CD14-positive monocyte (primary cell): ENCODE measurements around the gene MAP3K19. TPM values are rescaled to one million over a fixed set of nuclear protein-coding genes. Genes with fewer than 3 reads are reported as not detected.

Experiments used
- DNase-seq, 3 donors: peaks; one replicate each; pipeline ENCODE4 v3.0.0-alpha.2; 2011 to 2022
- H2AFZ ChIP-seq: 2 replicates; pipeline ENCODE4 v1.6.0; 2012; ENCODE audit warnings: mild to moderate bottlenecking, low read depth, low read length, inconsistent platforms; ENCODE audit not compliant: insufficient read depth, poor library complexity, severe bottlenecking
- H3K27ac ChIP-seq, 2 donors: 1 replicate in 1 of 2; 2 replicates in 1 of 2; pipeline ENCODE4 v1.5.1; 2012 to 2013; ENCODE audit warnings: low read length in 2 of 2, control low read depth in 1 of 2, inconsistent platforms in 1 of 2, low read depth in 1 of 2, mild to moderate bottlenecking in 1 of 2
- H3K27me3 ChIP-seq, 2 donors: one replicate each; pipeline versions ENCODE4 v1.6.0 to v1.6.1; 2011 to 2013; ENCODE audit warnings: low read length in 2 of 2; ENCODE audit not compliant: control insufficient read depth in 2 of 2, insufficient read depth in 2 of 2
- H3K36me3 ChIP-seq, 2 donors: replicated peaks in 1 of 2; 1 replicate in 1 of 2; 2 replicates in 1 of 2; pipeline versions ENCODE4 v1.5.1 to v1.6.1; 2012 to 2013; ENCODE audit warnings: low read length in 2 of 2, control low read depth in 1 of 2, inconsistent platforms in 1 of 2, mild to moderate bottlenecking in 1 of 2; ENCODE audit not compliant: insufficient read depth in 2 of 2, control insufficient read depth in 1 of 2
- H3K4me1 ChIP-seq, 2 donors: 1 replicate in 1 of 2; 2 replicates in 1 of 2; pipeline versions ENCODE4 v1.5.1 to v1.6.1; 2012 to 2013; ENCODE audit warnings: low read length in 2 of 2, control low read depth in 1 of 2, inconsistent platforms in 1 of 2, mild to moderate bottlenecking in 1 of 2, moderate library complexity in 1 of 2; ENCODE audit not compliant: insufficient read depth in 2 of 2, control insufficient read depth in 1 of 2
- H3K4me2 ChIP-seq: replicated peaks from 2 replicates; pipeline ENCODE3; 2012; ENCODE audit warnings: low read length, moderate library complexity, mild to moderate bottlenecking; ENCODE audit not compliant: poor library complexity, severe bottlenecking; ENCODE audit errors: extremely low read depth
- H3K4me3 ChIP-seq, 3 experiments: fragments of 200-600 bp in 1 of 3; sonication (generic) in 1 of 3; replicated peaks in 1 of 3; 1 replicate in 2 of 3; 2 replicates in 1 of 3; pipeline ENCODE4 v1.5.1; 2011 to 2013; ENCODE audit warnings: low read length in 3 of 3, mild to moderate bottlenecking in 3 of 3, control low read depth in 2 of 3, low read depth in 2 of 3, inconsistent platforms in 1 of 3, moderate library complexity in 1 of 3
- H3K79me2 ChIP-seq: 2 replicates; pipeline ENCODE4 v1.6.0; 2012; ENCODE audit warnings: mild to moderate bottlenecking, control low read depth, inconsistent platforms, low read length, moderate library complexity; ENCODE audit not compliant: insufficient read depth
- H3K9ac ChIP-seq: 2 replicates; pipeline ENCODE4 v1.6.0; 2017; ENCODE audit warnings: low read length, mild to moderate bottlenecking; ENCODE audit not compliant: insufficient read depth, poor library complexity, severe bottlenecking
- H3K9me3 ChIP-seq, 2 donors: replicated peaks in 1 of 2; 1 replicate in 1 of 2; 2 replicates in 1 of 2; pipeline versions ENCODE4 v1.5.1 to v1.6.1; 2012 to 2013; ENCODE audit warnings: low read length in 2 of 2, control low read depth in 1 of 2; ENCODE audit not compliant: control insufficient read depth in 1 of 2, insufficient read depth in 1 of 2
- H4K20me1 ChIP-seq: 2 replicates; pipeline ENCODE4 v1.6.0; 2012; ENCODE audit warnings: mild to moderate bottlenecking, low read length, control low read depth, moderate library complexity; ENCODE audit not compliant: insufficient read depth
- H3K27ac Mint-ChIP-seq, 7 donors: one replicate each; pipeline ENCODE4 v1.8.0; 2020; ENCODE audit warnings: mild to moderate bottlenecking in 7 of 7, mixed read lengths in 7 of 7, moderate library complexity in 6 of 7, inconsistent platforms in 2 of 7
- H3K27me3 Mint-ChIP-seq, 3 donors: one replicate each; pipeline ENCODE4 v1.8.0; 2021 to 2022; ENCODE audit warnings: low read depth in 3 of 3, mild to moderate bottlenecking in 3 of 3, mixed read lengths in 3 of 3, moderate library complexity in 3 of 3, inconsistent platforms in 1 of 3
- H3K36me3 Mint-ChIP-seq, 2 donors: one replicate each; pipeline ENCODE4 v1.8.0; 2020; ENCODE audit warnings: mixed read lengths in 2 of 2, inconsistent platforms in 1 of 2, mild to moderate bottlenecking in 1 of 2
- H3K4me1 Mint-ChIP-seq: one replicate; pipeline ENCODE4 v1.8.0; 2020; ENCODE audit warnings: mild to moderate bottlenecking, mixed read lengths
- H3K4me3 Mint-ChIP-seq, 2 donors: one replicate each; pipeline ENCODE4 v1.8.0; 2020; ENCODE audit warnings: mild to moderate bottlenecking in 2 of 2, mixed read lengths in 2 of 2, moderate library complexity in 1 of 2
- H3K9me3 Mint-ChIP-seq, 7 donors: one replicate each; pipeline ENCODE4 v1.8.0; 2020 to 2022; ENCODE audit warnings: mixed read lengths in 7 of 7, mild to moderate bottlenecking in 6 of 7, moderate library complexity in 6 of 7, inconsistent platforms in 2 of 7
- WGBS: methylation state at CpG from one replicate; pipeline ENCODE4 v1.1.5; 2013; ENCODE audit warnings: missing lambda C conversion rate; ENCODE audit not compliant: insufficient coverage; 5-methylcytosine and 5-hydroxymethylcytosine counted together
- intact Hi-C, 2 donors: fragments of 100-400 bp; cut with micrococcal nuclease; formaldehyde crosslinking; loops; one replicate each; pipeline versions ENCODE4 v1.15.0 to v1.15.1; 2023
- polyA plus RNA-seq, 3 donors: library from polyadenylated mRNA; depleted of rRNA in 1 of 3; unstranded in 2 of 3; stranded (reverse) in 1 of 3; fragments of 300-500 nt in 2 of 3; fragments of >200 nt in 1 of 3; fragmentation: Illumina TruSeq in 2 of 3; gene quantifications; 1 replicate in 2 of 3; 2 replicates in 1 of 3; pipeline ENCODE4 v1.2.3, GENCODE V29; 2012 to 2021
- TF ChIP-seq, protein P1 (sequence below): fragments of 200-600 bp; IDR thresholded peaks from one replicate; pipeline ENCODE4 v1.8.0; 2022; ENCODE audit warnings: antibody characterized with exemption, mild to moderate bottlenecking

The MAP3K19 gene
- polyA plus RNA-seq, 3 donors: not detected

DNA sequence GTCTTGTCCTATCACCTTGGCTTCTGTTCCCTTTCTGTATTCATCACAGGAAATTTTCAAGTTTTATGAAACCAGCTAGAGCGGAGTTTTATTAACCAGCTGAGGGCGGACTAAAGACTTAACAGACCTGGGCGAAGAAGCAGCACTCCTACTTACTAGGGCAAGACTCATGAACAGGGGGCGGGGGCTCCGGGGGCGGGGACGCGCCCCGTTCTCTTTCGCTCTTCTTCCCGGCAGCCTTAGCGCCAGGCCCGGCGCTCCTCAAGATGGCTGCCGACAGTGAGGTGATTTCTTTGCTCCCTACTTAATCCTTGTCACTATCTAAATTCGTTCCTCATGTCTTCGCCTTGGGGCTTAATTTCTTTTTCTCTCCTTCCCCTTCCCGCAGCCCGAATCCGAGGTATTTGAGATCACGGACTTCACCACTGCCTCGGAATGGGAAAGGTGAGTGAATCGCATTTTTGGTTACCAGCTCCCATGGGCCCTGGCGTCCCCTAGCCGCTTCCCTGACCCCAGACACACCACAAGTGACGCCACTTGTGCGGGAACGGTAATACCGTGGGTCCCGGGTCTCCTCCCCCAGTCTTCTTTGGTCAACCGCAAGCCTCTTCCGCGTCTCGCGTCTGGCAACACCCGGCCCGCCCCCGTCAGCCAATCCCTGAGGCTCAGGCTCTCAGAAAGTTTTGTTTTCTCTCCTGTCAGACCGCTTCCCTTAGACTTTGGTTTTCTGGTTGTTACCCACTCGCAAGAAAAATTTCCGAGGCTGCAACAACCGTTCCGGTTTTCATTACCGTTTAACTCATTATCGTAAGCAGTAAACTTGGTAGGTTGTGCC is 5.0 kb upstream of the MAP3K19 start, which contains the start of gene RAB3GAP1:
Gene RAB3GAP1, plus strand, starts transcription at position 251 of the 835 bp plus-strand sequence. Its CDS starts 16 bp downstream, at position 267.
- Mint-ChIP-seq H3K36me3 (peaks cover 9 to 15% of the 10 kb centered on the region in 2 donors), H3K4me1 (peaks cover 27% of the 10 kb centered on the region), H3K27me3 (peaks cover 0 to 1% (median 0%) of the 10 kb centered on the region in 3 donors), H3K27ac (peak within 1 kb of the TSS; percentile 100), H3K9me3 (peaks cover 0 to 2% (median 0%) of the 10 kb centered on the region in 7 donors), H3K4me3 (peak within 1 kb of the TSS; percentile 99)
- Histone ChIP-seq H3K27me3 (no peaks in the 10 kb centered on the region), H3K9ac (peak within 1 kb of the TSS; percentile 98), H3K4me3 (peak within 1 kb of the TSS; percentile 89 to 97 (median 94)), H4K20me1 (peaks cover 36% of the 10 kb centered on the region), H3K79me2 (peaks cover 50% of the 10 kb centered on the region), H3K36me3 (peaks cover 0 to 5% of the 10 kb centered on the region in 2 donors), H3K4me1 (peaks cover 17 to 23% of the 10 kb centered on the region in 2 donors), H3K4me2 (peak within 1 kb of the TSS; percentile 90), H3K9me3 (no peaks in the 10 kb centered on the region), H3K27ac (peak within 1 kb of the TSS; percentile 99 to 100), H2AFZ (peak within 1 kb of the TSS; percentile 96)
- WGBS: under 1% methylated on average over 32 of the region's 45 CpGs
- DNase-seq: peak; percentile 76 to 81 (median 77)
- intact Hi-C loops: loop anchor here (5.0 to 10.0 kb wide), 3 partner anchors 137 to 693 kb away; partner anchors contain the start of genes CCNT2 (in 1 of the 2) and UBXN4 (in 1 of the 2)
- TF ChIP-seq, protein P1, sequence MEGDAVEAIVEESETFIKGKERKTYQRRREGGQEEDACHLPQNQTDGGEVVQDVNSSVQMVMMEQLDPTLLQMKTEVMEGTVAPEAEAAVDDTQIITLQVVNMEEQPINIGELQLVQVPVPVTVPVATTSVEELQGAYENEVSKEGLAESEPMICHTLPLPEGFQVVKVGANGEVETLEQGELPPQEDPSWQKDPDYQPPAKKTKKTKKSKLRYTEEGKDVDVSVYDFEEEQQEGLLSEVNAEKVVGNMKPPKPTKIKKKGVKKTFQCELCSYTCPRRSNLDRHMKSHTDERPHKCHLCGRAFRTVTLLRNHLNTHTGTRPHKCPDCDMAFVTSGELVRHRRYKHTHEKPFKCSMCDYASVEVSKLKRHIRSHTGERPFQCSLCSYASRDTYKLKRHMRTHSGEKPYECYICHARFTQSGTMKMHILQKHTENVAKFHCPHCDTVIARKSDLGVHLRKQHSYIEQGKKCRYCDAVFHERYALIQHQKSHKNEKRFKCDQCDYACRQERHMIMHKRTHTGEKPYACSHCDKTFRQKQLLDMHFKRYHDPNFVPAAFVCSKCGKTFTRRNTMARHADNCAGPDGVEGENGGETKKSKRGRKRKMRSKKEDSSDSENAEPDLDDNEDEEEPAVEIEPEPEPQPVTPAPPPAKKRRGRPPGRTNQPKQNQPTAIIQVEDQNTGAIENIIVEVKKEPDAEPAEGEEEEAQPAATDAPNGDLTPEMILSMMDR: no peak

GRCh38 chr2:135050684-135051083 is 3.4 kb upstream of the MAP3K19 start:
- no peaks in the 10 kb centered on the region for H3K27me3 ChIP-seq
- DNase-seq: no peak
- no peak overlapping the region for H3K4me3 ChIP-seq
- Mint-ChIP-seq H3K27me3 (peaks cover 4 to 7% (median 5%) of the 10 kb centered on the region in 3 donors), H3K27ac (no peak overlapping the region), H3K9me3 (peaks cover 0 to 2% (median 0%) of the 10 kb centered on the region in 7 donors), H3K36me3 (peaks cover 3 to 7% of the 10 kb centered on the region in 2 donors), H3K4me1 (peaks cover 18% of the 10 kb centered on the region), H3K4me3 (no peak overlapping the region)
- WGBS: 96% methylated on average over 4 of the region's 6 CpGs
- no peak overlapping the region for H3K9ac ChIP-seq
- peak overlapping the region; percentile 25 for H2AFZ ChIP-seq
- peaks cover 17 to 23% of the 10 kb centered on the region in 2 donors for H3K4me1 ChIP-seq
- peaks cover 23% of the 10 kb centered on the region for H4K20me1 ChIP-seq
- H3K27ac ChIP-seq: no peak overlapping the region
- no peaks in the 10 kb centered on the region for H3K36me3 ChIP-seq
- TF ChIP-seq, protein P1: no peak
- intact Hi-C loops: loop anchor here (5.0 to 10.0 kb wide), 3 partner anchors 136 to 694 kb away; partner anchors contain the start of genes CCNT2 (in 1 of the 2) and UBXN4 (in 1 of the 2)
- peaks cover 34% of the 10 kb centered on the region for H3K79me2 ChIP-seq
- no peak overlapping the region for H3K4me2 ChIP-seq
- no peaks in the 10 kb centered on the region for H3K9me3 ChIP-seq
